Panc1 (cell line): ENCODE measurements around the gene FMC1. TPM values are rescaled to one million over a fixed set of nuclear protein-coding genes. Genes with fewer than 3 reads are reported as not detected.

ENCODE experiments used
- ATAC-seq: fragments of 200-7000 bp; cut with Tn5 transposase; 2 replicates; pipeline ENCODE4 v1.9.1; 2020; ENCODE audit warnings: mild to moderate bottlenecking, moderate library complexity
- BruUV-seq: library from RNA; stranded (reverse); fragments of 400-500 nt; replicated peaks from 2 replicates; lab custom pipeline; 2021; lab: Mats Ljungman, UMichigan
- CTCF ChIA-PET: fragments of 300-600 bp; sonication (Branson Sonifier 250); formaldehyde crosslinking; loops from one replicate; lab custom pipeline; 2022; ENCODE audit warnings: antibody characterized with exemption; lab: Charles Lee
- POLR2A ChIA-PET: fragments of 300-600 bp; sonication (Branson Sonifier 250); formaldehyde crosslinking; loops from one replicate; lab custom pipeline; 2022; ENCODE audit warnings: antibody characterized with exemption; lab: Charles Lee
- DNase-seq: peaks from one replicate; pipeline ENCODE4 v3.0.0-alpha.2; 2010; ENCODE audit warnings: low read depth, low spot score
- H3K27ac ChIP-seq: 2 replicates; pipeline ENCODE4 v1.5.1; 2011; ENCODE audit warnings: mild to moderate bottlenecking, low read length, inconsistent platforms
- H3K27me3 ChIP-seq: fragments of 200-500 bp; sonication (Bioruptor generic); 2 replicates; pipeline ENCODE4 v1.6.0; 2014; ENCODE audit warnings: low read length, inconsistent platforms; ENCODE audit not compliant: control insufficient read depth, insufficient read depth
- H3K36me3 ChIP-seq: fragments of 200-500 bp; sonication (Bioruptor generic); 2 replicates; pipeline ENCODE4 v1.5.1; 2014; ENCODE audit warnings: inconsistent platforms, mild to moderate bottlenecking, low read length, moderate library complexity; ENCODE audit not compliant: control insufficient read depth, insufficient read depth
- H3K4me1 ChIP-seq: 2 replicates; pipeline ENCODE4 v1.5.1; 2011; ENCODE audit warnings: inconsistent platforms, mild to moderate bottlenecking, low read length, moderate library complexity; ENCODE audit not compliant: control insufficient read depth, insufficient read depth
- H3K4me3 ChIP-seq, 2 experiments: 2 replicates each; pipeline ENCODE4 v1.5.1; 2011 to 2012; ENCODE audit warnings: low read depth in 2 of 2, low read length in 2 of 2, mild to moderate bottlenecking in 2 of 2, inconsistent platforms in 1 of 2, moderate library complexity in 1 of 2
- H3K9me3 ChIP-seq: fragments of 200-500 bp; sonication (Bioruptor generic); 2 replicates; pipeline ENCODE4 v1.5.1; 2014; ENCODE audit warnings: low read depth, mild to moderate bottlenecking, inconsistent platforms, low read length, moderate library complexity; ENCODE audit not compliant: control insufficient read depth, insufficient read depth
- POLR2AphosphoS5 ChIP-seq: IDR thresholded peaks from 2 replicates; pipeline ENCODE4 v1.6.1; 2012; ENCODE audit warnings: mild to moderate bottlenecking, low read depth, low read length, moderate library complexity
- SIN3A ChIP-seq: IDR thresholded peaks from 2 replicates; pipeline ENCODE4 v1.6.1; 2012; ENCODE audit warnings: low read depth, mild to moderate bottlenecking, low read length, moderate library complexity, borderline replicate concordance; ENCODE audit not compliant: insufficient read depth
- TCF7L2 ChIP-seq: IDR thresholded peaks from 2 replicates; pipeline ENCODE4 v1.6.1; 2011; ENCODE audit warnings: mild to moderate bottlenecking, low read depth, low read length, inconsistent platforms
- in situ Hi-C: cut with HindIII; loops from 2 replicates; pipeline ENCODE4 v1.10.0; 2016; ENCODE audit warnings: low sequenced_read_pairs, low pct_unique_long_range_greater_than_20kb
- intact Hi-C: fragments of 100-400 bp; cut with micrococcal nuclease; formaldehyde crosslinking; loops from one replicate; pipeline ENCODE4 v1.10.0; 2022; ENCODE audit not compliant: unreplicated experiment
- total RNA-seq: library from RNA; stranded (reverse); gene quantifications from one replicate; pipeline ENCODE4 v1.2.1, GENCODE V29; 2021; ENCODE audit not compliant: unreplicated experiment
- TF ChIP-seq, protein P1 (sequence below): fragments of 450-650 bp; IDR thresholded peaks from 2 replicates; pipeline ENCODE4 v1.5.1; 2017; ENCODE audit warnings: mild to moderate bottlenecking
- TF ChIP-seq, protein P2 (sequence below), 2 experiments: IDR thresholded peaks; 2 replicates each; pipeline ENCODE4 v1.6.1; 2011 to 2012; ENCODE audit warnings: low read depth in 2 of 2, control low read depth in 1 of 2, low read length in 1 of 2, mild to moderate bottlenecking in 1 of 2, moderate library complexity in 1 of 2; ENCODE audit not compliant: insufficient read depth in 1 of 2

Gene FMC1
- total RNA-seq, 1 experiment from 2014 or later, result 12.7 TPM

DNA sequence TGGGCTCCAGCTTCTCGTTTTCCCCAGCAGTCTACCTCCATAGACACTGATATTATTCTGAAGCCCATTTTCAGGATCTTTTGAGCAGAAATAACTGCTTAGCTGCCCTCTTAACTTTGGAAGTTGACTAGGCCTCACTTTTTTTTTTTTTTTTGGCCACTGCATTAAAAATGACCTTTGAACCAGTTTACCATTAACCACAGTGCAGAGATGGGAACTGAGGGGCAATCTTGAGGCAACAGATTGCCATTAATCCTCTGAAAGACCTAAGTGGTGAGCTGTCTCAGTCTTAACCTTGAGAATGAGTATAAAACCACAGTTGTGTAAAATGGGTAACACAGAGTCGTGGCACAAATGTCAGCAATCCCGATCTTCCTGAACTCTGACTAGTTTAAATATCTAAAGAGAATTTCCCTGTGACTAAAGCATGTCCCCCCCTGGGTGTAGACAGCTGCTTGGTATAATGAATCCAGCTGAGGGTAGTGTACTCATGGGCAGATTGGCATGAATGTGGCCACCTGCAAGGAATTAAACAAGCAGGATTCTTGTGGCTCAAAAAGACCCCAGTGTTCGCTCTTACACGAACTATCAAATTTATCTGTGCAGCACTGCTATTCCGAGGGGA, 46.1 kb upstream of the FMC1 start:
- CTCF ChIA-PET, result no interaction called here
- Histone ChIP-seq H3K4me1 (no peaks in the 10 kb centered on the region), H3K27me3 (no peaks in the 10 kb centered on the region), H3K9me3 (no peaks in the 10 kb centered on the region), H3K4me3 (no peak overlapping the region), H3K36me3 (no peaks in the 10 kb centered on the region), H3K27ac (no peak overlapping the region)
- ATAC-seq (no peak), DNase-seq (no peak)
- TF ChIP-seq POLR2AphosphoS5, result no peak
- TF ChIP-seq, protein P1, sequence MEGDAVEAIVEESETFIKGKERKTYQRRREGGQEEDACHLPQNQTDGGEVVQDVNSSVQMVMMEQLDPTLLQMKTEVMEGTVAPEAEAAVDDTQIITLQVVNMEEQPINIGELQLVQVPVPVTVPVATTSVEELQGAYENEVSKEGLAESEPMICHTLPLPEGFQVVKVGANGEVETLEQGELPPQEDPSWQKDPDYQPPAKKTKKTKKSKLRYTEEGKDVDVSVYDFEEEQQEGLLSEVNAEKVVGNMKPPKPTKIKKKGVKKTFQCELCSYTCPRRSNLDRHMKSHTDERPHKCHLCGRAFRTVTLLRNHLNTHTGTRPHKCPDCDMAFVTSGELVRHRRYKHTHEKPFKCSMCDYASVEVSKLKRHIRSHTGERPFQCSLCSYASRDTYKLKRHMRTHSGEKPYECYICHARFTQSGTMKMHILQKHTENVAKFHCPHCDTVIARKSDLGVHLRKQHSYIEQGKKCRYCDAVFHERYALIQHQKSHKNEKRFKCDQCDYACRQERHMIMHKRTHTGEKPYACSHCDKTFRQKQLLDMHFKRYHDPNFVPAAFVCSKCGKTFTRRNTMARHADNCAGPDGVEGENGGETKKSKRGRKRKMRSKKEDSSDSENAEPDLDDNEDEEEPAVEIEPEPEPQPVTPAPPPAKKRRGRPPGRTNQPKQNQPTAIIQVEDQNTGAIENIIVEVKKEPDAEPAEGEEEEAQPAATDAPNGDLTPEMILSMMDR, result no peak
- TF ChIP-seq, protein P2, sequence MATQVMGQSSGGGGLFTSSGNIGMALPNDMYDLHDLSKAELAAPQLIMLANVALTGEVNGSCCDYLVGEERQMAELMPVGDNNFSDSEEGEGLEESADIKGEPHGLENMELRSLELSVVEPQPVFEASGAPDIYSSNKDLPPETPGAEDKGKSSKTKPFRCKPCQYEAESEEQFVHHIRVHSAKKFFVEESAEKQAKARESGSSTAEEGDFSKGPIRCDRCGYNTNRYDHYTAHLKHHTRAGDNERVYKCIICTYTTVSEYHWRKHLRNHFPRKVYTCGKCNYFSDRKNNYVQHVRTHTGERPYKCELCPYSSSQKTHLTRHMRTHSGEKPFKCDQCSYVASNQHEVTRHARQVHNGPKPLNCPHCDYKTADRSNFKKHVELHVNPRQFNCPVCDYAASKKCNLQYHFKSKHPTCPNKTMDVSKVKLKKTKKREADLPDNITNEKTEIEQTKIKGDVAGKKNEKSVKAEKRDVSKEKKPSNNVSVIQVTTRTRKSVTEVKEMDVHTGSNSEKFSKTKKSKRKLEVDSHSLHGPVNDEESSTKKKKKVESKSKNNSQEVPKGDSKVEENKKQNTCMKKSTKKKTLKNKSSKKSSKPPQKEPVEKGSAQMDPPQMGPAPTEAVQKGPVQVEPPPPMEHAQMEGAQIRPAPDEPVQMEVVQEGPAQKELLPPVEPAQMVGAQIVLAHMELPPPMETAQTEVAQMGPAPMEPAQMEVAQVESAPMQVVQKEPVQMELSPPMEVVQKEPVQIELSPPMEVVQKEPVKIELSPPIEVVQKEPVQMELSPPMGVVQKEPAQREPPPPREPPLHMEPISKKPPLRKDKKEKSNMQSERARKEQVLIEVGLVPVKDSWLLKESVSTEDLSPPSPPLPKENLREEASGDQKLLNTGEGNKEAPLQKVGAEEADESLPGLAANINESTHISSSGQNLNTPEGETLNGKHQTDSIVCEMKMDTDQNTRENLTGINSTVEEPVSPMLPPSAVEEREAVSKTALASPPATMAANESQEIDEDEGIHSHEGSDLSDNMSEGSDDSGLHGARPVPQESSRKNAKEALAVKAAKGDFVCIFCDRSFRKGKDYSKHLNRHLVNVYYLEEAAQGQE (IDR thresholded peaks at IDR 0.05; ENCODE audit: insufficient read depth in 1 of 2, low read depth in 2 of 2, low read length in 1 of 2), result no peak
- no peak for TF ChIP-seq TCF7L2
- TF ChIP-seq SIN3A, result no peak
- in situ Hi-C loops (no loop called here), intact Hi-C loops (no loop called here)
- BruUV-seq, result no TSS peak
- POLR2A ChIA-PET, result no interaction called here

DNA sequence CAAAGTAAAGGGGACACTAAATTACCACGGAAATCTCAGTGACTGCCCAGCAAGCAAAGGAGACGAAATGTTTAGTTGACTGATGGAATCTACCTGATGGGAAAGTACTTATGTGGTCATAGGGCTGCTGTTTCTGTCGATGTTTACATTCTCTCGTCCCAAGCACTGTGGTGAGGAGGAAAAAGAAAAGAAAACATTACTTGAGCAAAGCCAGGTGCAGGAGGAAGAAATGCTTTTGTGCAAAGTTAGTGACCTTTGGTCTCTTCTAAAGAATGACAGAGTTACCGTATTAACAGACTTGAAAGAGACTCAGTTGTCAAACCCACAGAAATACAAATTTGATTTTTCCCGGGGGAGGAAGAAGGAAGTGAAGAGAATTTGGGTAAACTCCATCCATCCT, 43.3 kb upstream of the FMC1 start:
- ATAC-seq, result no peak
- Histone ChIP-seq H3K27ac (no peak overlapping the region), H3K4me3 (no peak overlapping the region), H3K9me3 (no peaks in the 10 kb centered on the region), H3K27me3 (no peaks in the 10 kb centered on the region), H3K4me1 (no peaks in the 10 kb centered on the region), H3K36me3 (no peaks in the 10 kb centered on the region)
- ChIA-PET CTCF (no interaction called here), POLR2A (no interaction called here)
- in situ Hi-C loops, result no loop called here
- intact Hi-C loops, result no loop called here
- no peak for DNase-seq
- TF ChIP-seq, protein P1, result no peak
- no peak for TF ChIP-seq POLR2AphosphoS5
- TF ChIP-seq TCF7L2, result no peak
- no peak for TF ChIP-seq SIN3A
- TF ChIP-seq, protein P2 (IDR thresholded peaks at IDR 0.05; ENCODE audit: insufficient read depth in 1 of 2, low read depth in 2 of 2, low read length in 1 of 2), result no peak
- BruUV-seq, result no TSS peak
